ENCODE measurements around the gene OR1E2. TPM values are rescaled to one million over a fixed set of nuclear protein-coding genes. Genes with fewer than 3 reads are reported as not detected.
A peak's percentile ranks its signal among the peaks of the same experiment; 100 is the strongest.

The OR1E2 gene, protein sequence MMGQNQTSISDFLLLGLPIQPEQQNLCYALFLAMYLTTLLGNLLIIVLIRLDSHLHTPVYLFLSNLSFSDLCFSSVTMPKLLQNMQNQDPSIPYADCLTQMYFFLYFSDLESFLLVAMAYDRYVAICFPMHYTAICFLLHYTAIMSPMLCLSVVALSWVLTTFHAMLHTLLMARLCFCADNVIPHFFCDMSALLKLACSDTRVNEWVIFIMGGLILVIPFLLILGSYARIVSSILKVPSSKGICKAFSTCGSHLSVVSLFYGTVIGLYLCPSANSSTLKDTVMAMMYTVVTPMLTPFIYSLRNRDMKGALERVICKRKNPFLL
- not detected for total RNA-seq

GRCh38 chr17:3433741-3434140, at the start of gene OR1E2:
OR1E2 (minus strand) TSS chr17:3433841; CDS start chr17:3433841, 0 bp downstream.
- DNase-seq (no peak), ATAC-seq (no peak)
- CTCF ChIA-PET, result no interaction called here
- Mint-ChIP-seq H3K27ac (no peak within 1 kb of the TSS), H3K4me1 (ENCODE audit: low read depth) (no peaks in the 10 kb centered on the region), H3K27me3 (peaks cover 15% of the 10 kb centered on the region), H3K36me3 (ENCODE audit: low read depth) (no peaks in the 10 kb centered on the region), H3K4me3 (no peak within 1 kb of the TSS), H3K9me3 (peaks cover 4% of the 10 kb centered on the region)
- POLR2A ChIA-PET, result no interaction called here
- no peak for TF ChIP-seq CTCF (IDR thresholded peaks at IDR 0.05)
- intact Hi-C loops (cut with micrococcal nuclease), result no loop called here

- ATAC-seq (no peak), DNase-seq (no peak)
- no peak overlapping the region for H3K27ac Mint-ChIP-seq
- intact Hi-C loops (cut with micrococcal nuclease), result no loop called here
- H3K27me3 Mint-ChIP-seq, result peaks cover 21% of the 10 kb centered on the region
- ChIA-PET CTCF (no interaction called here), POLR2A (no interaction called here)
- no peak for TF ChIP-seq CTCF (IDR thresholded peaks at IDR 0.05)
- no peak overlapping the region for H3K4me3 Mint-ChIP-seq
- no peaks in the 10 kb centered on the region for H3K36me3 Mint-ChIP-seq (ENCODE audit: low read depth)
- H3K9me3 Mint-ChIP-seq, result no peaks in the 10 kb centered on the region
- no peaks in the 10 kb centered on the region for H3K4me1 Mint-ChIP-seq (ENCODE audit: low read depth)
Measured at GRCh38 chr17:3482852-3483251, 49.2 kb upstream of the OR1E2 start.

- CTCF ChIA-PET, result no interaction called here
- no peaks in the 10 kb centered on the region for H3K36me3 Mint-ChIP-seq (ENCODE audit: low read depth)
- POLR2A ChIA-PET, result no interaction called here
- peaks cover 12% of the 10 kb centered on the region for H3K27me3 Mint-ChIP-seq
- intact Hi-C loops (cut with micrococcal nuclease), result no loop called here
- H3K27ac Mint-ChIP-seq, result no peak overlapping the region
- no peak overlapping the region for H3K4me3 Mint-ChIP-seq
- no peaks in the 10 kb centered on the region for H3K9me3 Mint-ChIP-seq
- no peak for DNase-seq
- H3K4me1 Mint-ChIP-seq (ENCODE audit: low read depth), result peaks cover 3% of the 10 kb centered on the region
- no peak for ATAC-seq
- no peak for TF ChIP-seq CTCF (IDR thresholded peaks at IDR 0.05)
Measured at GRCh38 chr17:3479988-3480387, 46.3 kb upstream of the OR1E2 start.

DNA sequence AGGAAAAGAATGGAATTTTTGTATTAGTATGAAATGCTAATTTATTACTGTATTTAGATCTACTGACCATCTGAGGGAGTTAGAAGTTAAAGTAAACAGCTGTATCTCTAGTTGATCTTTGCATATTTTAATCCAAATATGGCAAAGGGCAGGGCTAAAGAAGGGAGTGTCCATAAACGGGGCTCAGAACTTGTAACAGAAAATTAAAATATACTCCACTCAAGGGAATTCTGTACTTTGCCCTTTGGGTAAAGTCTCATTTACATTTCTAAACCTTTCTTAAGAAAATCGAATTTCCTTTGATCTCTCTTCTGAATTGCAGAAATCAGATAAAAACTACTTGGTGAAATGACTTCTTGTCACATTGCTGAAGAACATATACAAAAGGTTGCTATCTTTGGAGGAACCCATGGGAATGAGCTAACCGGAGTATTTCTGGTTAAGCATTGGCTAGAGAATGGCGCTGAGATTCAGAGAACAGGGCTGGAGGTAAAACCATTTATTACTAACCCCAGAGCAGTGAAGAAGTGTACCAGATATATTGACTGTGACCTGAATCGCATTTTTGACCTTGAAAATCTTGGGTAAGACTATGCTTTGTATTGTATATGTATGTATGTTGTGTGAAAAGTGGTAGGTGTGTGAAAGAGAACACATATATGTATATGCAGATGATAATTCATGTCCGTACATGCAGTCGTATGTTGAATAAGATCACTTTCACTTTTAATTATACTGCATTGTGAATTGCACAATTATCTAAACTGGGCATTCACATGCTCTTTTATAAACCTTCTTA, 42.4 kb upstream of the OR1E2 start, which contains the start of gene ASPA:
TSS of gene ASPA (plus strand) at position 186 of the 799 bp plus-strand sequence. CDS start at position 349, 163 bp downstream.
- no peak for ATAC-seq
- Mint-ChIP-seq H3K27ac (no peak within 1 kb of the TSS), H3K9me3 (no peaks in the 10 kb centered on the region), H3K4me3 (peak within 1 kb of the TSS; percentile 4), H3K4me1 (ENCODE audit: low read depth) (peaks cover 3% of the 10 kb centered on the region), H3K27me3 (peaks cover 10% of the 10 kb centered on the region), H3K36me3 (ENCODE audit: low read depth) (no peaks in the 10 kb centered on the region)
- TF ChIP-seq CTCF (IDR thresholded peaks at IDR 0.05), result no peak
- POLR2A ChIA-PET, result no interaction called here
- CTCF ChIA-PET, result no interaction called here
- no peak for DNase-seq
- intact Hi-C loops (cut with micrococcal nuclease), result no loop called here

DNA sequence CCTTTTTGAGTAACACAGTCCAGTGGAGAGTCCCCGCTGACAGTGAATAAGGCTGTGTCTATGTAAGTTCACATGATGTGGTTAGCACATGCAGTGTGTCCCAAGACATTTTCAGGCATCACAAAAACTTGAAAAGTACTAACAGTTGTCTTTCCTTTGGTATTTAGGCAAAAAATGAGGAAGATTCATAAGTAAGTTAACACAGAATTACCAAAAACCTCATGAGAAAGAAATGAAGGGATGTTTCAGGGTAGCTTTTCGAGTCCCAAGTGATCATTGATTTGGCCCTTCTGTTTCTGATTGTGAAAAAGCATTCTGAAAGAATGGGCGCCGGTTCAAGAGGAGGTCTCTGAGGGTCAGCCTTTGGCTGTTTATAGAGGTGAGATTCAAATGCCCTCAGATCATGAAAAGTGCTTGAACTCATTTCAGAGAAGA, 41.6 kb upstream of the OR1E2 start:
- intact Hi-C loops (cut with micrococcal nuclease), result no loop called here
- no peak for ATAC-seq
- Mint-ChIP-seq H3K4me1 (ENCODE audit: low read depth) (peaks cover 3% of the 10 kb centered on the region), H3K27ac (no peak overlapping the region), H3K4me3 (no peak overlapping the region), H3K9me3 (no peaks in the 10 kb centered on the region), H3K27me3 (peaks cover 6% of the 10 kb centered on the region), H3K36me3 (ENCODE audit: low read depth) (no peaks in the 10 kb centered on the region)
- TF ChIP-seq CTCF (IDR thresholded peaks at IDR 0.05), result no peak
- ChIA-PET CTCF (no interaction called here), POLR2A (no interaction called here)
- no peak for DNase-seq

Measured in activated CD8-positive, alpha-beta T cell treated with anti-CD3 and anti-CD28 coated beads for 36 hours (primary cell).